AG04450 (cell line): ENCODE data around the gene ZRSR2. TPM values are rescaled to one million over a fixed set of nuclear protein-coding genes. Genes with fewer than 3 reads are reported as not detected.
A peak's percentile ranks its signal among the peaks of the same experiment; 100 is the strongest.

ENCODE experiments used
- CTCF ChIA-PET: fragments of 300-600, 350-600 bp; formaldehyde crosslinking; extraction: SDS; loops from one replicate; lab custom pipeline; 2022; ENCODE audit warnings: antibody characterized with exemption, inconsistent platforms; lab: Charles Lee
- POLR2A ChIA-PET: fragments of 350-600 bp; formaldehyde crosslinking; extraction: SDS; loops from one replicate; lab custom pipeline; 2021; ENCODE audit warnings: antibody characterized with exemption, inconsistent platforms; lab: Yijun Ruan, JAX
- DNase-seq: peaks from one replicate; pipeline ENCODE4 v3.0.0-alpha.2; 2011; ENCODE audit warnings: low read depth, low spot score
- H3K27ac ChIP-seq: one replicate; pipeline ENCODE4 v1.5.1; 2012; ENCODE audit warnings: low read depth, low read length, control low read depth
- H3K27me3 ChIP-seq: one replicate; pipeline ENCODE4 v1.6.0; 2012; ENCODE audit warnings: low read length; ENCODE audit not compliant: control insufficient read depth, insufficient read depth
- H3K4me3 ChIP-seq: 2 replicates; pipeline ENCODE4 v1.5.1; 2011; ENCODE audit warnings: mild to moderate bottlenecking, low read depth, low read length, control low read depth
- H3K9me3 ChIP-seq: 2 replicates; pipeline ENCODE4 v1.5.1; 2012; ENCODE audit warnings: low read length; ENCODE audit not compliant: control insufficient read depth, insufficient read depth
- CTCF ChIP-seq: IDR thresholded peaks from 2 replicates; pipeline ENCODE4 v1.5.1; 2011; ENCODE audit warnings: low read depth, low read length, control low read depth, inconsistent platforms
- polyA plus RNA-seq: library from polyadenylated mRNA; depleted of rRNA; stranded (reverse); fragments of >200 nt; gene quantifications from 2 replicates; pipeline ENCODE4 v1.2.3, GENCODE V29; 2011

The ZRSR2 gene
- polyA plus RNA-seq, 1 experiment, result 7.7 TPM

GRCh38 chrX:15748841-15749240, 41.4 kb upstream of the ZRSR2 start:
- DNase-seq, result no peak
- CTCF ChIA-PET, result interaction anchor here (1.6 kb wide), 1 partner anchor 696 kb away, joined by 4 read pairs; no protein-coding TSS in a partner anchor
- Histone ChIP-seq H3K27me3 (no peaks in the 10 kb centered on the region), H3K4me3 (no peak overlapping the region), H3K9me3 (no peaks in the 10 kb centered on the region), H3K27ac (no peak overlapping the region)
- no peak for TF ChIP-seq CTCF
- POLR2A ChIA-PET, result no interaction called here

- H3K27me3 ChIP-seq, result no peaks in the 10 kb centered on the region
- no peak overlapping the region for H3K4me3 ChIP-seq
- CTCF ChIA-PET, result interaction anchor here (1.6 kb wide), 1 partner anchor 695 kb away, joined by 4 read pairs; no protein-coding TSS in a partner anchor
- POLR2A ChIA-PET, result no interaction called here
- no peak for DNase-seq
- no peak for TF ChIP-seq CTCF
- no peaks in the 10 kb centered on the region for H3K9me3 ChIP-seq
- peak overlapping the region; percentile 2 for H3K27ac ChIP-seq
Measured at GRCh38 chrX:15749642-15750610, 40.4 kb upstream of the ZRSR2 start.

- H3K27ac ChIP-seq, result no peak overlapping the region
- no peak overlapping the region for H3K4me3 ChIP-seq
- POLR2A ChIA-PET, result no interaction called here
- no peaks in the 10 kb centered on the region for H3K27me3 ChIP-seq
- CTCF ChIA-PET, result no interaction called here
- no peaks in the 10 kb centered on the region for H3K9me3 ChIP-seq
- DNase-seq, result no peak
- TF ChIP-seq CTCF, result no peak
Measured at GRCh38 chrX:15750611-15751154, 39.6 kb upstream of the ZRSR2 start.

- H3K9me3 ChIP-seq, result no peaks in the 10 kb centered on the region
- ChIA-PET CTCF (no interaction called here), POLR2A (no interaction called here)
- no peak overlapping the region for H3K4me3 ChIP-seq
- peak overlapping the region; percentile 21 for H3K27ac ChIP-seq
- TF ChIP-seq CTCF, result no peak
- no peaks in the 10 kb centered on the region for H3K27me3 ChIP-seq
- DNase-seq, result no peak
Measured at GRCh38 chrX:15751155-15751819, 39.0 kb upstream of the ZRSR2 start.
